ENCODE results near the gene ZMAT5. TPM values are rescaled to one million over a fixed set of nuclear protein-coding genes. Genes with fewer than 3 reads are reported as not detected.

Gene ZMAT5, protein sequence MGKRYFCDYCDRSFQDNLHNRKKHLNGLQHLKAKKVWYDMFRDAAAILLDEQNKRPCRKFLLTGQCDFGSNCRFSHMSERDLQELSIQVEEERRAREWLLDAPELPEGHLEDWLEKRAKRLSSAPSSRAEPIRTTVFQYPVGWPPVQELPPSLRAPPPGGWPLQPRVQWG
- 20.2 TPM for total RNA-seq (ENCODE audit: unreplicated experiment)
- long read RNA-seq, partial matches to known transcripts = 1 of 13 reads
- long read RNA-seq, other reads (novel, unspliced or antisense) = 11 of 13 reads

DNA sequence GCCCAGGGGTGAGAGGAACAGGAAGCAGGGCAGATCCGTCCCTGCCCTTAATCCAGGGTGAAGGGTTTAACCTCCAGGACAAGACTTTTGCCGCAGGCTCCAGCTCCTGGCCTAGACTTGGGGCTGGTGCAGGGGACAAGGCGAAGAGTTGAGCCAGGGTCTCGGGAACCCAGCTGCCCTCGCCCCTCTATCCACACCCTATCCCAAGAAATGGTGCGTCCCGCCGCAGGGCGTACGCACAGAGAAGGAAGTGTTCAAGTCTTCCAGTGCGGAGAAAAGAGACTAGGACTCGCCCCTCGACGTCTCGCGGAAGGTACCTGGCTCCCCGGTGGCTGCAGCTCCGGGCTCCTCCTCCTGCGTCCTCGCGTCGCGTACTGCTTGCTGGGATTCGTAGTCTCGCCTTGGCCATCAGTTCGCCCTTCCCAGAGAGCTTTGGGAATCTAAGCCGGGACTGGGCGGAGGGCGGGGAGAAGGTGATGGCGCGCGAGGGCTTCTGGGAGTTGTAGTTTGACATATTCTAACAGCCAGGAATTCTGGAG, at the start of gene ZMAT5:
TSS of gene ZMAT5 (minus strand) at position 376 of the 539 bp plus-strand sequence. CDS start 18,463 bp downstream, outside the sequence.
- TF ChIP-seq, protein P1, sequence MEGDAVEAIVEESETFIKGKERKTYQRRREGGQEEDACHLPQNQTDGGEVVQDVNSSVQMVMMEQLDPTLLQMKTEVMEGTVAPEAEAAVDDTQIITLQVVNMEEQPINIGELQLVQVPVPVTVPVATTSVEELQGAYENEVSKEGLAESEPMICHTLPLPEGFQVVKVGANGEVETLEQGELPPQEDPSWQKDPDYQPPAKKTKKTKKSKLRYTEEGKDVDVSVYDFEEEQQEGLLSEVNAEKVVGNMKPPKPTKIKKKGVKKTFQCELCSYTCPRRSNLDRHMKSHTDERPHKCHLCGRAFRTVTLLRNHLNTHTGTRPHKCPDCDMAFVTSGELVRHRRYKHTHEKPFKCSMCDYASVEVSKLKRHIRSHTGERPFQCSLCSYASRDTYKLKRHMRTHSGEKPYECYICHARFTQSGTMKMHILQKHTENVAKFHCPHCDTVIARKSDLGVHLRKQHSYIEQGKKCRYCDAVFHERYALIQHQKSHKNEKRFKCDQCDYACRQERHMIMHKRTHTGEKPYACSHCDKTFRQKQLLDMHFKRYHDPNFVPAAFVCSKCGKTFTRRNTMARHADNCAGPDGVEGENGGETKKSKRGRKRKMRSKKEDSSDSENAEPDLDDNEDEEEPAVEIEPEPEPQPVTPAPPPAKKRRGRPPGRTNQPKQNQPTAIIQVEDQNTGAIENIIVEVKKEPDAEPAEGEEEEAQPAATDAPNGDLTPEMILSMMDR (IDR thresholded peaks at IDR 0.05; ENCODE audit: unreplicated experiment) = no peak
- Mint-ChIP-seq H3K4me3 (ENCODE audit: unreplicated experiment) (peak within 1 kb of the TSS; percentile 100), H3K9me3 (ENCODE audit: unreplicated experiment) (no peaks in the 10 kb centered on the region), H3K36me3 (ENCODE audit: low read depth, unreplicated experiment) (peaks cover 4% of the 10 kb centered on the region), H3K27ac (ENCODE audit: unreplicated experiment) (peak within 1 kb of the TSS; percentile 96), H3K4me1 (ENCODE audit: unreplicated experiment) (peaks cover 24% of the 10 kb centered on the region), H3K27me3 (ENCODE audit: unreplicated experiment) (peaks cover 4% of the 10 kb centered on the region)
- peak; percentile 86 for DNase-seq (ENCODE audit: low spot score)

DNA sequence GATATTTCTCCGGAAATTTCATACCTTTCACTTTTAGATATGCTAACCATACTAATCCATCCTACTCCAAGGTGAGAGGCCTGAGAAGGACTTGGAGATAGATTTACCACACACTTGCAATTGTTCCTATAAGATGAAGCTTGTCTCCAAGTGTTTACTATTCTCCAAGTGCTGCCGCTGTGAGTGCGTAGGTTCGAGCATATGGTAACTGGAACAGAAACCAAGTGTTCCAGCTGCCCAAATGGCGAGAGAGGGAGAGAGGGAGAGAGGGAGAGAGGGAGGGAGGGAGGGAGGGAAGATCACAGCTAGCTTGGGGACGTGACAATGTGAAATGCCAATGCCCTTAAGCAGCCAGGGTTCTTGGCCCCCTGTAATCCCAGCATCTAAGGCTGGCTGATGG, 49.7 kb upstream of the ZMAT5 start:
- Mint-ChIP-seq H3K27me3 (ENCODE audit: unreplicated experiment) (peaks cover 2% of the 10 kb centered on the region), H3K36me3 (ENCODE audit: low read depth, unreplicated experiment) (peaks cover 55% of the 10 kb centered on the region), H3K9me3 (ENCODE audit: unreplicated experiment) (no peaks in the 10 kb centered on the region), H3K4me1 (ENCODE audit: unreplicated experiment) (no peaks in the 10 kb centered on the region), H3K4me3 (ENCODE audit: unreplicated experiment) (no peak overlapping the region), H3K27ac (ENCODE audit: unreplicated experiment) (no peak overlapping the region)
- DNase-seq (ENCODE audit: low spot score) = no peak
- TF ChIP-seq, protein P1 (IDR thresholded peaks at IDR 0.05; ENCODE audit: unreplicated experiment) = no peak

DNA sequence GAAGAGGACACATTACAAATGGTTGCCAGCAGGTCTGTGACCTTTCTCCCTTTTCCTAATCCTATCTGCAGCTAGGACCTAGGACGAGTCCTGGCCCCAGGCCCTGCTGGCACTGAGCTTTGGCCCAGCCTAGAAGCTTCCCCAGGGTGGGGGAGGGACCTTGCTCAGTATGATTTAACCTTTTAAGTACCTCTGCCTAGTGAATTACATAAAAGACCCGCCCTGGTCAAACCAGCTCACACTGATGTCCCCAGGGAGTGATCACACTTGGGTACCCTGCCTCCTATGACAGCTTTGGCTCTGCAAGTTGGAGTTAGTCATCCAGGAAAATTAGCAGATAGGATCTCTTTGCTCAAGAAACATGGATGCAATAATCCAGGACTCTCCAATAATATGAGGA, 49.3 kb upstream of the ZMAT5 start:
- Mint-ChIP-seq H3K4me3 (ENCODE audit: unreplicated experiment) (no peak overlapping the region), H3K36me3 (ENCODE audit: low read depth, unreplicated experiment) (peaks cover 57% of the 10 kb centered on the region), H3K4me1 (ENCODE audit: unreplicated experiment) (no peaks in the 10 kb centered on the region), H3K27me3 (ENCODE audit: unreplicated experiment) (peaks cover 2% of the 10 kb centered on the region), H3K9me3 (ENCODE audit: unreplicated experiment) (no peaks in the 10 kb centered on the region), H3K27ac (ENCODE audit: unreplicated experiment) (no peak overlapping the region)
- TF ChIP-seq, protein P1 (IDR thresholded peaks at IDR 0.05; ENCODE audit: unreplicated experiment) = no peak
- DNase-seq (ENCODE audit: low spot score) = no peak

DNA sequence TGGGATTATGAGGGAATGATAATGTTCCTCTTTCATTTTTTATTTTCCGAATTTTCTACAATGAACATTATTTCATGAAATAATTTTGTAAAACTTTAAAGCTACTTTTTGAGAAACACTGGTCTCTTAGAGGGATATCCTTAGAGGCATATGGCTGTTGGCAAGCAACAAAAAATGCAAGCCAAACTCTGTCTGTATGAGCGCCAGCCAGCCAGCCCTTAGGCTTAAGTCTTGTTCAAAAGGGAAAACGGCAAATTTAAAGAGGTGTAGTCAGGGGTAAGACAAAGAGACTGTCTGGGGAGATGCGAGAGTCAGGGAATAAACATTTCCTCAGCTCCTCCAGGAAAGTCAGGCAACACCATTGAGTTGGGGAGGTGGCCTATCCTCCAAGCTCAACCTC, 48.8 kb upstream of the ZMAT5 start:
- Mint-ChIP-seq H3K27ac (ENCODE audit: unreplicated experiment) (peak overlapping the region; percentile 36), H3K27me3 (ENCODE audit: unreplicated experiment) (peaks cover 2% of the 10 kb centered on the region), H3K36me3 (ENCODE audit: low read depth, unreplicated experiment) (peaks cover 60% of the 10 kb centered on the region), H3K9me3 (ENCODE audit: unreplicated experiment) (no peaks in the 10 kb centered on the region), H3K4me3 (ENCODE audit: unreplicated experiment) (peak overlapping the region; percentile 43), H3K4me1 (ENCODE audit: unreplicated experiment) (no peaks in the 10 kb centered on the region)
- no peak for DNase-seq (ENCODE audit: low spot score)
- TF ChIP-seq, protein P1 (IDR thresholded peaks at IDR 0.05; ENCODE audit: unreplicated experiment) = no peak

DNA sequence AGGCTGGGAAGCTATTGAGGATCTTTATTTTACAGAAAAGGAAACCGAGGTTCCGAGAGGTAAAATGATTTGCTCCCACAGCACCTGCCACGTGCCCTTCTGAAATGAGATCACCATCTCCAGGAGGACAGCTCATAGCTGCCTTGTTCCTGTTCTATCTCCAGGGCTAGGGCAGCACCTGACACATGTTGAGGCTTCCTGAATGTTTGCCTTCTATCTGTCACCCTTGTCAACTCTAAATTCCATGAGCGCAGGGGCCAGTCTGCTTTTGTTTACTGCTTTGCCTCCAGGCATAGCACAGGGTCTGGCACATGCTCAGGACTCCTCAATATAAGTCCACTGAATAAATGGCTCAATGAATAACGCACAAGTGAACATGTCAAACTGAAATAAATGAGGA, 47.2 kb upstream of the ZMAT5 start:
- Mint-ChIP-seq H3K36me3 (ENCODE audit: low read depth, unreplicated experiment) (peaks cover 57% of the 10 kb centered on the region), H3K4me1 (ENCODE audit: unreplicated experiment) (no peaks in the 10 kb centered on the region), H3K9me3 (ENCODE audit: unreplicated experiment) (no peaks in the 10 kb centered on the region), H3K4me3 (ENCODE audit: unreplicated experiment) (no peak overlapping the region), H3K27me3 (ENCODE audit: unreplicated experiment) (peaks cover 2% of the 10 kb centered on the region), H3K27ac (ENCODE audit: unreplicated experiment) (no peak overlapping the region)
- TF ChIP-seq, protein P1 (IDR thresholded peaks at IDR 0.05; ENCODE audit: unreplicated experiment) = no peak
- DNase-seq (ENCODE audit: low spot score) = no peak

Measured in endothelial cell (in vitro differentiated cells).